HG02759 (cell line): ENCODE data around the gene PUS1.

Experiments used
- ATAC-seq: cut with Tn5 transposase; IDR thresholded peaks from one replicate; pipeline ENCODE4 v1.9.1; 2021; ENCODE audit warnings: mild to moderate bottlenecking, moderate library complexity; ENCODE audit not compliant: unreplicated experiment

The PUS1 gene

GRCh38 chr12:131989021-131989420 is 59.9 kb downstream of the PUS1 start:
- ATAC-seq: no peak

- no peak for ATAC-seq
These were observed 61.2 kb downstream of the PUS1 start for GRCh38 chr12:131990066-131990979.

DNA sequence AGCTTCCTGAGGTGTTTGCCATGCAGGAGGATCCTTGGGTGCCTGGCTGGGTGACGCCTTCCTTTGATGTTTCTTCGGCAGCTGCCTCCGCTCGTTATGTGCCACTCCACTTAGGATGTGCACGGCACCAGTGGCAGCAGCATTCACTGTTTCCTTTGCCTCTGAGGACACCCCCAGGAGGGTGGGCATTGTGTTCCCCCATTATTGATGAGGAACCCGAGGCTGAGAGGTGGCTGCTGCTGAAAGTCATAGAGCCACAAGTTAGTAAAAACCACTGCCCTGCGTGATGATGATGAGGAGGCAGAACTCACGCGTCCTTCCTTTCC is 61.9 kb downstream of the PUS1 start:
- ATAC-seq: no peak

GRCh38 chr12:131991816-131992430 is 62.8 kb downstream of the PUS1 start:
- no peak for ATAC-seq

DNA sequence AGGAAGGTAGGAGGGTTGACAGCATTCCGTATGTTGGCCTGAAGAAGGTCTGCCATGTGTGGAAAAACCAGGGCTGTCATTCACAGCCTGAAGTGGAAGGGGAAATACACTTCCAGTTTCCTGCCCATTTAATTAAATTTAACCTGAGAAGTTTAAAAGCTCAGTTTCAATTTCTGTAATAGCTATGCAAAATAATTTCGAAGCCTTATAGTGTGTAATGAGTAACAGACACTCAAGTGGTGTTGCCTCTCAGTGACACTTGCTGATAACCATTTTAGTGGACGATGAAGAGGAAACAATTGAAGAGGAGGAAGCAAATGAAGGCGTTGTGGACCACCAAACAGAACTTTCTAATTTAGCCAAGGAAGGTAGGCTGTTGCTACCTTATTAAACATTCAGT is 65.5 kb downstream of the PUS1 start:
- ATAC-seq: peak; percentile 73
